SK-N-SH (cell line): ENCODE results near the gene ELMO1. TPM values are rescaled to one million over a fixed set of nuclear protein-coding genes. Genes with fewer than 3 reads are reported as not detected.

Experiments
- CTCF ChIA-PET: fragments of 300-600, 350-600 bp; formaldehyde crosslinking; extraction: SDS; loops from one replicate; lab custom pipeline; 2021; lab: Yijun Ruan, JAX
- POLR2A ChIA-PET: fragments of 350-600 bp; sonication (Branson Sonifier 250); formaldehyde crosslinking; extraction: SDS; loops from one replicate; lab custom pipeline; 2020; ENCODE audit warnings: antibody characterized with exemption, inconsistent platforms; lab: Yijun Ruan, JAX
- DNase-seq: peaks from one replicate; pipeline ENCODE4 v3.0.0; 2012
- H2AFZ ChIP-seq: fragments of 200-600 bp; sonication (generic); 2 replicates; pipeline ENCODE4 v1.8.1; 2016; ENCODE audit warnings: antibody characterized with exemption, mild to moderate bottlenecking, low read depth
- H3F3A ChIP-seq: fragments of 200-600 bp; sonication (generic); replicated peaks from 2 replicates; pipeline ENCODE3; 2016; ENCODE audit warnings: antibody characterized with exemption, mild to moderate bottlenecking; ENCODE audit not compliant: insufficient read depth
- H3K27ac ChIP-seq, 2 experiments: fragments of 200-500 bp in 1 of 2; fragments of 200-600 bp in 1 of 2; sonication (Bioruptor generic) in 1 of 2; sonication (generic), shearing (Covaris generic) in 1 of 2; 2 replicates each; pipeline versions ENCODE4 v1.5.1 to v1.6.1; 2014 to 2016; ENCODE audit warnings: low read depth in 2 of 2, inconsistent platforms in 1 of 2, low read length in 1 of 2, mild to moderate bottlenecking in 1 of 2, mixed read lengths in 1 of 2
- H3K27me3 ChIP-seq: fragments of 200-600 bp; sonication (generic), shearing (Covaris generic); 2 replicates; pipeline ENCODE4 v1.6.1; 2016; ENCODE audit warnings: mixed run types; ENCODE audit not compliant: insufficient read depth
- H3K36me3 ChIP-seq, 2 experiments: fragments of 200-500 bp in 1 of 2; fragments of 200-600 bp in 1 of 2; sonication (Bioruptor generic) in 1 of 2; sonication (generic) in 1 of 2; replicated peaks in 1 of 2; 2 replicates each; pipeline versions ENCODE3 to v1.5.1; 2014 to 2016; ENCODE audit warnings: low read length in 1 of 2, mild to moderate bottlenecking in 1 of 2; ENCODE audit not compliant: insufficient read depth in 2 of 2, control insufficient read depth in 1 of 2
- H3K4me1 ChIP-seq, 2 experiments: fragments of 200-500 bp in 1 of 2; fragments of 200-600 bp in 1 of 2; sonication (Bioruptor generic) in 1 of 2; sonication (generic), shearing (Covaris generic) in 1 of 2; 2 replicates each; pipeline versions ENCODE4 v1.5.1 to v1.6.1; 2014 to 2016; ENCODE audit warnings: low read depth in 1 of 2, low read length in 1 of 2, mixed run types in 1 of 2; ENCODE audit not compliant: insufficient read depth in 2 of 2, control insufficient read depth in 1 of 2
- H3K4me2 ChIP-seq: fragments of 200-600 bp; sonication (generic), shearing (Covaris generic); 2 replicates; pipeline ENCODE4 v1.6.1; 2017; ENCODE audit warnings: mixed run types
- H3K4me3 ChIP-seq, 2 experiments: fragments of 200-500 bp in 1 of 2; fragments of 200-600 bp in 1 of 2; sonication (Bioruptor generic) in 1 of 2; sonication (generic), shearing (Covaris generic) in 1 of 2; 2 replicates each; pipeline versions ENCODE4 v1.5.1 to v1.8.1; 2014 to 2016; ENCODE audit warnings: low read depth in 2 of 2, inconsistent platforms in 1 of 2, low read length in 1 of 2, mild to moderate bottlenecking in 1 of 2, mixed read lengths in 1 of 2, moderate library complexity in 1 of 2
- H3K79me2 ChIP-seq: fragments of 200-600 bp; sonication (generic); 2 replicates; pipeline ENCODE4 v1.8.1; 2017; ENCODE audit warnings: mild to moderate bottlenecking; ENCODE audit not compliant: insufficient read depth
- H3K9ac ChIP-seq: fragments of 200-600 bp; sonication (generic); 2 replicates; pipeline ENCODE4 v1.6.1; 2017; ENCODE audit warnings: mixed run types
- H3K9me2 ChIP-seq: fragments of 200-600 bp; sonication (generic); 2 replicates; pipeline ENCODE4 v1.6.1; 2017; ENCODE audit warnings: mixed run types
- H3K9me3 ChIP-seq: fragments of 200-600 bp; sonication (generic); 2 replicates; pipeline ENCODE4 v1.6.1; 2017; ENCODE audit warnings: mixed run types, mild to moderate bottlenecking, moderate library complexity
- H4K20me1 ChIP-seq: fragments of 200-600 bp; sonication (generic); 2 replicates; pipeline ENCODE4 v1.6.1; 2017; ENCODE audit warnings: mild to moderate bottlenecking, mixed run types; ENCODE audit not compliant: insufficient read depth
- CHD2 ChIP-seq: fragments of 150-350 bp; IDR thresholded peaks from 2 replicates; pipeline ENCODE4 v1.6.1; 2018; ENCODE audit warnings: low read length; ENCODE audit not compliant: partially characterized antibody
- CTCF ChIP-seq: fragments of 200-600 bp; sonication (generic); IDR thresholded peaks from 2 replicates; pipeline ENCODE4 v1.6.1; 2017; ENCODE audit warnings: antibody characterized with exemption, mild to moderate bottlenecking, moderate library complexity
- ELF1 ChIP-seq: IDR thresholded peaks from 2 replicates; pipeline ENCODE4 v1.4.0; 2012
- EZH2phosphoT487 ChIP-seq: fragments of 200-600 bp; sonication (generic); IDR thresholded peaks from 2 replicates; pipeline ENCODE4 v1.6.1; 2017; ENCODE audit warnings: low read depth, mixed run types, mild to moderate bottlenecking, antibody characterized with exemption, moderate library complexity, borderline replicate concordance
- GABPA ChIP-seq: IDR thresholded peaks from 2 replicates; pipeline ENCODE4 v1.4.0; 2012; ENCODE audit warnings: low read depth, mild to moderate bottlenecking
- IRF3 ChIP-seq: fragments of 150-350 bp; IDR thresholded peaks from 2 replicates; pipeline ENCODE4 v1.6.1; 2016; ENCODE audit warnings: mild to moderate bottlenecking, low read depth, low read length
- JUND ChIP-seq: IDR thresholded peaks from 2 replicates; pipeline ENCODE4 v1.4.0; 2012
- MAX ChIP-seq: IDR thresholded peaks from 2 replicates; pipeline ENCODE4 v1.4.0; 2012; ENCODE audit warnings: low read depth
- MEF2A ChIP-seq: IDR thresholded peaks from 2 replicates; pipeline ENCODE4 v1.4.0; 2012; ENCODE audit warnings: low read depth, borderline replicate concordance
- NFIC ChIP-seq: IDR thresholded peaks from 2 replicates; pipeline ENCODE4 v1.4.0; 2012; ENCODE audit warnings: borderline replicate concordance
- PBX3 ChIP-seq: IDR thresholded peaks from 2 replicates; pipeline ENCODE4; 2012
- POLR2AphosphoS5 ChIP-seq: IDR thresholded peaks from 2 replicates; pipeline ENCODE4 v1.6.1; 2012; ENCODE audit warnings: low read depth, low read length
- REST ChIP-seq: IDR thresholded peaks from 2 replicates; pipeline ENCODE4 v1.6.1; 2012; ENCODE audit warnings: mild to moderate bottlenecking, low read depth, low read length, moderate library complexity
- RFX5 ChIP-seq: IDR thresholded peaks from 2 replicates; pipeline ENCODE4 v1.6.1; 2012; ENCODE audit warnings: mild to moderate bottlenecking, improper control_type of control experiment, low read length
- RXRA ChIP-seq: IDR thresholded peaks from 2 replicates; pipeline ENCODE4 v1.4.0; 2012; ENCODE audit warnings: low read depth, mild to moderate bottlenecking, borderline replicate concordance
- SMC3 ChIP-seq: IDR thresholded peaks from 2 replicates; pipeline ENCODE4 v1.6.1; 2012; ENCODE audit warnings: low read depth, low read length, improper control_type of control experiment
- USF1 ChIP-seq: IDR thresholded peaks from 2 replicates; pipeline ENCODE4 v1.4.0; 2012; ENCODE audit warnings: low read depth, borderline replicate concordance
- USF2 ChIP-seq: fragments of 150-350 bp; IDR thresholded peaks from 2 replicates; pipeline ENCODE4 v1.6.1; 2017; ENCODE audit warnings: antibody characterized with exemption, low read length, low read depth, borderline replicate concordance
- YY1 ChIP-seq: IDR thresholded peaks from 2 replicates; pipeline ENCODE4 v1.4.0; 2012; ENCODE audit warnings: low read depth, mild to moderate bottlenecking
- WGBS: methylation state at CpG from one replicate; pipeline ENCODE4 v1.1.6; 2017; ENCODE audit warnings: low lambda C conversion rate; 5-methylcytosine and 5-hydroxymethylcytosine counted together
- polyA plus RNA-seq, 3 experiments: library from polyadenylated mRNA; depleted of rRNA; stranded (reverse); fragments of >200 nt; gene quantifications; 2 replicates each; pipeline ENCODE4 v1.2.3, GENCODE V29; 2012

The ELMO1 gene
- polyA plus RNA-seq, 1 of the 3 experiments (the other 2 are of a cell fraction), result 0.64 TPM

- TF ChIP-seq POLR2AphosphoS5, result no peak
- TF ChIP-seq CTCF, result no peak
- no peak for TF ChIP-seq ELF1
- TF ChIP-seq MEF2A, result no peak
- no peak for TF ChIP-seq RFX5
- TF ChIP-seq MAX, result no peak
- no peak for TF ChIP-seq JUND
- TF ChIP-seq RXRA, result no peak
- no peak for TF ChIP-seq SMC3
- TF ChIP-seq USF2, result no peak
- TF ChIP-seq PBX3, result no peak
- no peak for TF ChIP-seq NFIC
- no peak for TF ChIP-seq EZH2phosphoT487
- no peak for TF ChIP-seq CHD2
- TF ChIP-seq IRF3, result no peak
- no peak for TF ChIP-seq REST
- TF ChIP-seq USF1, result no peak
- no peak for TF ChIP-seq YY1
- no peak for TF ChIP-seq GABPA
- TF ChIP-seq, all 33 proteins: peak for 0
- Histone ChIP-seq H3K27ac (no peak overlapping the region), H3K4me1 (peaks cover 0 to 13% of the 10 kb centered on the region in 2 experiments; a peak in 1 of 4 replicates), H3K4me3 (no peak overlapping the region), H2AFZ (no peak overlapping the region), H3K9me3 (no peaks in the 10 kb centered on the region), H3K9me2 (no peaks in the 10 kb centered on the region), H3K27me3 (no peaks in the 10 kb centered on the region), H3K36me3 (no peaks in the 10 kb centered on the region), H3F3A (no peaks in the 10 kb centered on the region), H3K9ac (no peak overlapping the region), H4K20me1 (no peaks in the 10 kb centered on the region), H3K79me2 (no peaks in the 10 kb centered on the region), H3K4me2 (no peak overlapping the region)
- ChIA-PET CTCF (interaction anchor here (0.7 to 3.2 kb wide), 3 partner anchors 18 to 89 kb away, joined by 4 to 9 read pairs (median 6); no protein-coding TSS in a partner anchor), POLR2A (no interaction called here)
- 62% methylated on average over 2 of the region's 2 CpGs for WGBS
- no peak for DNase-seq
These were observed 570.4 kb downstream of the ELMO1 start for GRCh38 chr7:36878288-36878687.
